HL-60 (cell line): ENCODE data around the gene OSBPL5.

Experiments
- CTCF ChIP-seq: IDR thresholded peaks from one replicate; pipeline ENCODE4 v1.5.1; 2011; ENCODE audit warnings: low read length, control low read depth, inconsistent platforms; ENCODE audit not compliant: insufficient read depth
- POLR2AphosphoS5 ChIP-seq: IDR thresholded peaks from 2 replicates; pipeline ENCODE4 v1.6.1; 2012; ENCODE audit warnings: low read depth

GRCh38 chr11:3155216-3155615, 9.9 kb downstream of the OSBPL5 start:
- TF ChIP-seq CTCF = no peak
- 0 out of 2 replicates have a peak, but pooled peaks have one; percentile 1 for TF ChIP-seq POLR2AphosphoS5
